Measurements from ENCODE around the gene FRMPD4.
"Not testable (repeated sequence)": the region's sequence is repeated elsewhere in the genome, so short reads cannot be mapped to it uniquely, and the experiment has no call there.

The FRMPD4 gene

DNA sequence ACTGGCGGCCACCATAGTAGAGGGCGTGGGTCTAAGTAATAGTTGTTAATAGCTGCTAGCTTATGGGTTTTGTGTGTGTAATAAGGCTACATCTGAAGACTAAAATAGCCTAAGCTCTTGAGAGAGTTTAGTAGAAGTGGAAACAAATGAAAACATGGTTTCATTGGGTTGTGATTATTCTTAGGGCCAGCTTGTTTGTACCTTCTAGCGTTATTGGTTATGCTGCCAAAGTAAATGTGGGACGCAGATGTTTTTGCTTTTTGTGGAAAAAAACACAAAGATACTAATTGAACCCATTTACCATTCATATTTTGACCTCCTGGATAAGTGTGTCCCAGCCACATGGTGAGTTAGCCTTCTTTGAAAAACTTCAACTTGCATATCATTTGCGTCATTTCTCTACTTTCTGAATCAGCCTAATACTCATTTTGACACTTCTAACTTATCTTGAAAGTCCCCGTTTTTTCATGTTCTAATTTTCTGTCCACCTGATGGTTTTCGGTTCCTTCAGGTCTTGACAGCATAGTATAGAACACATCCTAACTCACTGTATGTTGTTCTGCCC is 305.3 kb downstream of the FRMPD4 start:
- peak in 1 of 5 experiments; percentile 68 for DNase-seq

DNA sequence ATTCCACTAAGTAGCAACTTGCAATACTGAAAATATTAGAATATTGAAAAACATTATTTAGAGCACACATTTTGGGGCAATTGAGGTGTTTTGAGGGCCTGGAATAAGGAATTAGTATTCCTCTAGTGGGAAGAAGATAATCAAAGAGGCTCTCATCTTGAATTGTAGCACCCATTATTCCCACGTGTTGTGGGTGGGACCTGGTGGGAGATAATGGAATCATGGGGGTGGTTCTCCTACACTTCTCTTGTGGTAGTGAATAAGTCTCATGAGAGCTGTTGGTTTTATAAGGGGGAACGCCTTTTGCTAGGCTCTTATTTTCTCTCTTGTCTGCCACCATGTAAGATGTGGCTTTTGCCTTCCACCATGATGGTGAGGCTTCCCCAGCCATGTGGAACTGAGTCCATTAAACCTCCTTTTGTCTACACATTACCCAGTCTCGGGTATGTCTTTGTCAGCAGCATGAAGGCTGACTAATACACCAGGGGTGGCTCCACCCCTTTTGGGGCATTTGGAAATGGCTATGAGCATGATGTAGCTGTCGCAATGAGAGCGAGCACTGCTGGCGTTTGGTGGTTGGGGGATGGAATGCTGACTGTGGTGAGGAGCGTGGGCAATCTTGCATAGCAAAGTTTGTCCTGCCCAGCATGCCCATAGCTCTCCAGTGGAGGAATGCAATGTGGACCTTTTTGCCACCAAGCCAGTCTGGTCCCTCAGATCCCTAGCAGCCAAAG is 308.2 kb downstream of the FRMPD4 start:
- DNase-seq = no peak

- DNase-seq = peak in 1 of 5 experiments; percentile 39
Observed at GRCh38 chrX:12447448-12448064, 309.3 kb downstream of the FRMPD4 start.

DNA sequence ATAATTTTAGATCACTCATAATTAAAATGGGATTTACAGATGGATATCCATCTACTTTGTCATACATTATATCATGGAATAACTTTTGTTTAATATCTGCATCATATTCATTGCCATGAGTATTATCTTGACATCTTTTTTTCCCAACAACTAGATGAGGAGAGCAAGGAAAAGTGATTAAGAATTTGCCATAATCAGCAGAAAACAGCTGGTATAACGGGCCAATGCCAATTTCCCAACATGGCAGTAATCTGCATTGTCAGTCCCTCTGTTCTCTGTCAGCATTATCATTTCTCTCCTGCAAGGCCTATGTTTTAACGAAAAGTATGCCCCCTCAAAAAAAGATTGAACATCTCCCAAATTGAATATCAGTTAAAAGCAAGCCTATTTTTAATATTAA is 314.0 kb downstream of the FRMPD4 start:
- DNase-seq = no peak

- DNase-seq = no peak
Observed at GRCh38 chrX:12460929-12461328, 322.7 kb downstream of the FRMPD4 start.

DNA sequence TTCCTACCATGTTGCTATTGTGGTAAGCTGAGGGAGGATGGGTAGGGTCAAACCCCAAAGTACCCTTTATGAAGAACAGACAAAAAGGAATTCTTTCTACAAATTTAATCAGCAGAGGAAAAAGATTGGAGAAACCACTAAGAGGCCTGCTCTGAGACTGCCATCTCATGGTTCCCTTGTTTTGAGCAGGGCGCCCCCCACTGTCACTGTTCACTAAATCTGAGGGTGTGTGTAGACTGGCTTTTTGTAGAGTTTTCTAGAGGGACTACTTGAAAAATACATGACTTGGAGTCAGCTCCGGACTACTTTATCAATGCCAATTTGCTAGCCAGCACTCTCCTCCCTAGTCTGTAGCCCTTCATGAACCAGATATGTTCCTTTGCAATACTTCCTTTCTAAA is 324.8 kb downstream of the FRMPD4 start:
- DNase-seq = no peak

GRCh38 chrX:12463873-12464272 is 325.6 kb downstream of the FRMPD4 start:
- DNase-seq = no peak

DNA sequence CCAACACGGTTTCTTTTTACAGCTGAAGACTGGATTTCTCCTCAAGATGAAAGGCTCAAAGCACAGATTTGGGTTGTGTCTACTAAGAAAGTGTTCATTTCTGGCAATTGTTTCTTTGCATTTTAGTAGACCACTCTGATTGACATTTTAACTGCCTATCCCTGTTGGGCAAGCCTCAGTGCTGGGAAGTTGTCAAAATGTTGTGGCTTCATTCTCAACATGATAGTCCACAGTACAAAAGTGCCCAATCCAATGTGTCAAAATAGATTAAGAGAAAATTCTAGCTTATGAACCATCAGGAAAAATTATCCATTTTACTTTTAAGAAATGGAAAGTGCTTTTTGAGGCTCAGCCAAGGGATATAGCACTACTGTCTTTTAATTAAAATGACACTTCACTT is 329.0 kb downstream of the FRMPD4 start:
- DNase-seq = no peak

- no peak for DNase-seq
Observed at GRCh38 chrX:12469296-12469695, 331.0 kb downstream of the FRMPD4 start.

DNA sequence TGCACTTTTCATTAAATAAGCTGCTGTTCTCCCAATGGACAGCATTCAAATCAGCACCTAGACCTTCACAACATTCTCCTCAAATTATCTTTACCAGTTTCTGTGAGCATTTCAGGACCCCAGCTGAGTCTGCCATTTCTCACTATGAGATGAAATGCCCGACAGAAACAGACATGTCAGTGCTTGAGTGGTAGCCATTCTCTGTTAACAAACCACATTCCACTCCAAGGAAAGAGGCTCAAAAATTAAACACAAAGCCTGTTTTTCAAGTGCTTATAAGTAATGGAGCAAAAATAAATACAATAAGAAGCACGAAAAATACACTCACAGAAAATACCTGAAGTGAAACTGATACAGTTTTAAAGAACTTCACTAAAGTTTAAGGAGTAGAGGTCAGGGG is 332.8 kb downstream of the FRMPD4 start:
- DNase-seq = no peak

DNA sequence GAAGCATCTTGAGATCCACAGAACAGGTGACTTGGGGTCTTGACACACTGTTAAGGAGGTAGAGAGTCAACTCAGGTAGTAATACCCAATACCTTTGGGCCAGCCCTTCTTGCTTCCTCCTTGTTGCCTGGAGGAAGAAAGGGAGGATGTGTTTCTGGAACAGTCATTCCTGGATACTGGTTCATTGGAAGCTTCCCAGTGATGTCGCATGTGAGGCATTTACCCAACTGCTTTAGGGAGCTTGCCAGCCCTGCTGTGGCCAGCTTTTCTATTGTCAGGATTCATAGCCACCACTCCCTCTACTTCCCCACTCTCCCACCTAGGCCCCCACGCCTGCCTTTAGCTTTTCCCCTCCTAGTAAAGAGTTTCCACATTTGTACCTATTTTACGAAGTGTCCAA is 342.7 kb downstream of the FRMPD4 start:
- no peak for DNase-seq

- no peak for DNase-seq
Observed at GRCh38 chrX:12488220-12488619, 349.9 kb downstream of the FRMPD4 start.

DNA sequence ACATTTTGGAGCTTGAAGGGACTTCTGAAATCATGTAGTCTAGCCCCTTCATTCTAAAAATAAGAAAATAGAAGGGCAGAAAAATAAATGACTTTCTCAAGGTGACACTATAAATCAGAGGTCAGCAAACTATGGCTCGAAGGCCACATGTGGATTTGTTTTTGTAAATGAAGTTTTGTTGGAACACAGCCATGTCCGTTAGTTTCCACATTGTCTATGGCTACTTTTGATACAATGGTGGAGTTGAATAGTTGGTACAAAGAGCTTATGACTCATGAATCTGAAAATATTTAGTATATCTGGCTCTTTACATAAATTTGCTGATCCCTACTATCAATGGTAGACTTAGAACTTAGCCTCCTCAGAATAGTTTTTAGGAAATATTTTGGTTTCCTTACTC is 350.5 kb downstream of the FRMPD4 start:
- no peak for DNase-seq

GRCh38 chrX:12489341-12489740 is 351.1 kb downstream of the FRMPD4 start:
- DNase-seq = no peak

DNA sequence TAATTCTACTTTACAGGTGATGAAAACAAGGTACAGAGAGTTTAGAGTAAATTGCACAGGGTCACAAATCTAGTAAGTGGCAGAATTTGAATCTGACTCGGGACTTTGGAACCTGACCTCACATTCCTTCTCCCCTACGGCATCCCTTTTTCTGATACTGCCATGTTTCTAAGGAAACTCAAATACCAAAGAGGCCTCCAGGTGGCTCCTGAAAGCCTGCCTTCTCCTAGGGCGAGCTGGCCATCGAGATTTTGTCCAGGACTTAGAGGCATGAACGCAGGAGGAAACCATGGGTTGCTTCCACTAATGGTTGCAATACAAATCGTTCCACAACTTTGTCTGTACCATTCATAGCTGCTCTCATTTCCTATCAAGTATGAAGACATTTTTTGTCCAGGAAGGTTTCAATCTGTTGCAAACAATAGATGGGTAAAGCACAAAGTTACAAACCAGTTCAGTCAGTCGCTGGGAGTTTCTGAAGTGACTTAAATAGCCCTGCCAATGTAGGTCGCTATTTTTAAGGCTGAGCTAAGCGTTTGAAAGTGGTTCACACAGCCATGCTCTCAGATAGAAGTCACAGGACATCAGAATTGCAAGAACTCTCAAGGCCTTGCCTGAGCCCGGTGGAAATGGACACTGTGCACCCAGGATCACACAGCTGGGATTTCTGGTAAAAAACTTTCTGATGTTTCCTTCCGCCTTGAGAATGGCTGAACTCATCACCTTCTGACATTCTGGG is 356.3 kb downstream of the FRMPD4 start:
- no peak for DNase-seq

DNA sequence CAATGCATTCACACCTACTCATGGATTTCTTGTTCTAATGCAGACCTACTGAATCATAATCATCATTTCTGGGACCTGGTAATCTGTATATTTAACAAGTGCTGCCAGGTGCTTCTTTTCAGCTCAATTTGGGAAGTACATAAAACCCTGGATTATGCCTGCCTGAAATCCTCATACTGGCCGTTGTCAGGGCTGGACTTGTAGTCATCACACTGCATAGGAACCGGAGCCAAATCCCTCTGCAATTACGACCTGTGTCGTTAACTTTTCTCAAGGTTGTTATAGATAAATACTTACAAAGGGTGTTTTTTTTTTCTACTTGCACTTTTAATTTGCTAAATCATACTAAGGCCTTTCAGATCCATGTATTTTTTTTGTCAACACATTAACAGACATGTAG is 358.1 kb downstream of the FRMPD4 start:
- DNase-seq = no peak

DNA sequence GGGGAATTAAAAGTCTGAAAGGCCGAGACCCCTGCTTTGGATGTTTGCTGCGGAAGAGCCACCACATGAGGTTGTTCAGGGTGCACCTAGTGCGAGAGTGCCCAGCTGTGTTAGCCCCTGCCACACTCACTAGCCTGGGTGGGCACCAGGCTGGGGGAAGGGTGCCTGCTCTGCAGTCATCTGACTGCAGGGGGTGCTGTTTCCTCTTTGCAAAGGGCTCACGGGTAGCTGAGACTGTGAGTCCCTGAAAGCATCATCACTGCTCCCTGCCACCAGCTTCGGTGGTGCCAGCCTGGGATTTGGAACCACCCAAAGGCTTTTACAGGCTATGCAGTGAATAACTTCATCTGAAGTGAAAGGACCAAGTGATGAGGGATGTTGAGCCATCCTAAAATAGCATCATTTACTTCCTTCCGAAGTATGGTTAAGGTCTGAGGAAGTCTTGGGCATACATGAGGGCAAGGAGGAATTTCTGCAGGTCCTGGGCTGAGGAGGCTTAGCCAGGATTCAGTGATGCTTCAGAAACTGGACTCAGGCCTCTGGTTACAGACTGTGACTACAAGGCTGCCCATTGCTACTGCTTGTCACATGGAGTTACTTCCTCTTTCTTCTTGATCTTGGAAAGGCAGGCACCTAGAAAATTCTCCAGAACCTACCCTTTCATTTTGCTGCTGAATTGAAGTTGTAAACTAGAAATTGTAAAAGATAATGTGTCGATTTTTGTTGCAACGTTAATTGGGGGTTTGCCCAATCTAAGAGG is 359.7 kb downstream of the FRMPD4 start:
- peak in 1 of 5 experiments; percentile 0 for DNase-seq

DNA sequence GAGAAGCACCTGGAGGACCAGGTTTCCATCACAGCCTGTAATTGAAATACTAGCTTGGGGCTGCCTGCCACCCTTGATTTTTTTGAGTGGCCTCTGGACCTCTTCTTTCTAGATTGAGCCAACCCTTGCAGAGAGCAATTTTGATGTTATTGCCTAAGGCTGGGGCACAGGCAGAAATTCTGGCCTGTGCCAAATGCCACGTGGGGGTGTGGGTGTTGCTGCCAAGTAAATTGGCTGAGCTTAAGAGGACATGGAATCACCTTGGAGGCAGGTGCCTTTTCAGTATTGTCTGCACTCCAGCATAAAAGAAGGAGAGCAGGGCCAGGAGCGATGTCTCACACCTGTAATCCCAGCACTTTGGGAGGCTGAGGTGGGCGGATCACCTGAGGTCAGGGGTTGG is 366.9 kb downstream of the FRMPD4 start:
- DNase-seq = no peak

DNA sequence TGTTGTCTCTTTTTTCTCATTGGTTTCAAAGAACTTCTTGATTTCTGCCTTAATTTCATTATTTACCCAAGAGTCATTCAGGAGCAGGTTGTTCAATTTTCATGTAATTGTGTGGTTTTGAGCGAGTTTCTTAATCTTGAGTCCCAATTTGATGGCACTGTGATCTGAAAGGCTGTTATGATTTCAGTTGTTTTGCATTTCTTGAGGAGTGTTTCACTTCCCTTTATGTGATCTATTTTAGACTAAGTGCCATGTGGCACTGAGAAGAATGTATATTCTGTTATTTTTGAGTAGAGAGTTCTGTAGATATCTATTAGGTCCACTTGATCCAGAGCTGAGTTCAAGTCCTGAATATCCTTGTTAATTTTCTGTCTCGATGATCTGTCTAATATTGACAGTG is 377.1 kb downstream of the FRMPD4 start:
- not testable (repeated sequence) for DNase-seq

GRCh38 chrX:12526306-12526705 is 388.0 kb downstream of the FRMPD4 start:
- DNase-seq = no peak

DNA sequence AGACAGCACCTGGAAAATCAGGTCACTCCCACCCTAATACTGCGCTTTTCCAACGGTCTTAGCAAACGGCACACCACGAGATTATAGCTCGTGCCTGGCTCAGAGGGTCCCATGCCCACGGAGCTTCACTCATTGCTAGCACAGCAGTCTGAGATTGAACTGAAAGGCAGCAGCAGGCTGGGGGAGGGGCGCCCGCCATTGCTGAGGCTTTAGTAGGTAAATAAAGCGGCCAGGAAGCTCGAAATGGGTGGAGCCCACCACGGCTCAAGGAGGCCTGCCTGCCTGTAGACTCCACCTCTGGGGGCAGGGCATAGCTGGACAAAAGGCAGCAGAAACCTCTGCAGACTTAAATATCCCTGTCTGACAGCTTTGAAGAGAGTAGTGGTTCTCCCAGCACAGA is 399.8 kb downstream of the FRMPD4 start:
- not testable (repeated sequence) for DNase-seq

GRCh38 chrX:12542251-12542650 is 404.0 kb downstream of the FRMPD4 start:
- DNase-seq = not testable (repeated sequence)

GRCh38 chrX:12548341-12548740 is 410.1 kb downstream of the FRMPD4 start:
- no peak for DNase-seq

Data from T-helper 2 cell (primary cell).